ENCODE results near the gene MAMLD1. TPM values are rescaled to one million over a fixed set of nuclear protein-coding genes. Genes with fewer than 3 reads are reported as not detected.

Gene MAMLD1
- total and polyA plus RNA-seq, 12 donors = 1.2 to 4.2 (median 2.3) TPM

DNA sequence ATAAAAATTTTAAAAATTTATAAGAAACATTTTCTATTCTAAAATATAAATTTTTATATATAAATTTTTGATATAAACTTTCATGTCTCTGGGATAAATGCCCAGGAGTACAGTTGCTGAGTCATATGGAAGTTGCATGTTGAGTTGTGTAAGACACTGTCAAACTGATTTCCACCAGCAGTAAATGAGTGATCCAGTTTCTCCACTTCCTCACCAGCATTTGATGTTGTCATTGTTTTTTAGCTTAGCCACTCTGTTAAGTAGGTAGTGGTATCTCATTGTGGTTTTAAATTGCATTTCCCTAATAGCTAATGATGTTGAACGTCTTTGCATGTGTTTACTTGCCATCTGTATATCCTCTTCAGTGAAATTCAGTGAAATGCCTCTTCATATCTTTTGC lies 66.5 kb downstream of the MAMLD1 start:
- H3K4me3 ChIP-seq = no peak overlapping the region
- 52 to 75% methylated on average over 1 of the region's 1 CpG for WGBS, 2 donors

GRCh38 chrX:150436195-150436594 lies 73.1 kb downstream of the MAMLD1 start:
- intact Hi-C loops (cut with DNase I) = no loop called here
- Histone ChIP-seq H3K27me3 (peaks cover 0 to 6% (median 0%) of the 10 kb centered on the region in 7 donors), H3K4me3 (no peak overlapping the region), H3K27ac (no peak overlapping the region), H3K4me1 (no peaks in the 10 kb centered on the region), H3K36me3 (no peaks in the 10 kb centered on the region), H3K9me3 (no peaks in the 10 kb centered on the region)
- no peak for ATAC-seq
- no peak for DNase-seq
- no peak for TF ChIP-seq CTCF (IDR thresholded peaks at IDR 0.05)

More for the DNA sequence above, 66.5 kb downstream of the MAMLD1 start:
- no peak for DNase-seq
- Histone ChIP-seq H3K27me3 (peaks cover 0 to 6% (median 0%) of the 10 kb centered on the region in 7 donors), H3K36me3 (no peaks in the 10 kb centered on the region), H3K9me3 (no peaks in the 10 kb centered on the region), H3K4me1 (no peaks in the 10 kb centered on the region), H3K27ac (no peak overlapping the region)
- TF ChIP-seq CTCF (IDR thresholded peaks at IDR 0.05) = no peak
- ATAC-seq = no peak
- intact Hi-C loops (cut with DNase I) = no loop called here

DNA sequence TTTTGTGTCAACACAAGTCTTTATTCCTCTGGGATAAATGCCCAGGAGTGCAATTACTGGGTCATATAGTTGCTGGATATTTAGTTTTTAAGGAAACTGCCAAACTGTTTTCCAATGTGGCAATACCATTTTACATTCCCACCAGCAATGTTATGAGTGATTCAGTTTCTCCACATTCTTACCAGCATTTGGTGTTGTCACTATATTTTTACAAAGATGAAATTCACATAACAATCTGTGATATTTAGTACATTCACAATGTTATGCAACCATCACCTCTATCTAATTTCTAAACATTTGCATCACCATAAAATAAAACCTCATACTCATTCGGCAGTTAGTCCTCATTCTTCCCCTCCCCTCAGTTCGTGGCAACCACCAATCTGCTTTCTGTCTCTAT lies 75.0 kb downstream of the MAMLD1 start:
- no peak for DNase-seq
- H3K4me1 ChIP-seq = no peaks in the 10 kb centered on the region
- H3K27me3 ChIP-seq = peaks cover 0 to 6% (median 0%) of the 10 kb centered on the region in 7 donors
- 90 to 97% methylated on average over 2 of the region's 2 CpGs for WGBS, 2 donors
- intact Hi-C loops (cut with DNase I) = no loop called here
- no peaks in the 10 kb centered on the region for H3K9me3 ChIP-seq
- no peak overlapping the region for H3K4me3 ChIP-seq
- TF ChIP-seq CTCF (IDR thresholded peaks at IDR 0.05) = no peak
- no peaks in the 10 kb centered on the region for H3K36me3 ChIP-seq
- ATAC-seq = no peak
- H3K27ac ChIP-seq = no peak overlapping the region

DNA sequence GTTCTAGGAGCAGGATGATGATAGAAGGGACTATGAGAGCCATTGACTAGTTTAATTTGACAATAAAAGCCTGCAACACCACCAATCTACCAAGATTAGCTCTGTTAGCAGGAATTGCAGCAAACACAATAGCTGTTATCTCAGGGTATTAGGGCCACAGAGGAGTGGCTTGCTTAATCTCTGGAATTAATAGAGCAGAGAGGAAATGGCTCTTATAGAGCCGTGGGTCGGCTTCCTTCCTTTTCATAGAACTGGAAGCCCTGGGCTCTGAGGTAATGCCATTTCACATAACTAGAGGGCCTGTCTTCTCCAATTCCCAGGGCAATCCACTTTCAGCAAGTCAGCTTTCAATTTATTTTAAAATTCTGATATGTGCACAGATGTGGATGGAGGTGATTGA lies 83.0 kb downstream of the MAMLD1 start:
- Histone ChIP-seq H3K27me3 (no peaks in the 10 kb centered on the region), H3K4me1 (peaks cover 0 to 26% (median 6%) of the 10 kb centered on the region in 9 donors), H3K9me3 (no peaks in the 10 kb centered on the region), H3K36me3 (no peaks in the 10 kb centered on the region), H3K27ac (peak overlapping the region in 6 of 10 donors; percentile 3 to 62 (median 44)), H3K4me3 (no peak overlapping the region)
- intact Hi-C loops (cut with DNase I) = loop anchor here in 1 of 10 donors (5.0 kb wide), 1 partner anchor 79 kb away; no protein-coding TSS in a partner anchor
- DNase-seq = peak in 1 of 2 donors; percentile 13
- peak in 1 of 9 donors; percentile 21 for TF ChIP-seq CTCF (IDR thresholded peaks at IDR 0.05)
- WGBS, 2 donors = 55 to 65% methylated on average over 2 of the region's 2 CpGs
- ATAC-seq = peak in 6 of 8 donors; percentile 66 to 90 (median 77)

Measured in heart right ventricle (tissue), 16 donors.